HG03432 (cell line): Measurements from ENCODE around the gene LAMP5.

Experiments used
- ATAC-seq: cut with Tn5 transposase; IDR thresholded peaks from one replicate; pipeline ENCODE4 v1.9.1; 2021; ENCODE audit warnings: mild to moderate bottlenecking, moderate library complexity; ENCODE audit not compliant: unreplicated experiment

Gene LAMP5

DNA sequence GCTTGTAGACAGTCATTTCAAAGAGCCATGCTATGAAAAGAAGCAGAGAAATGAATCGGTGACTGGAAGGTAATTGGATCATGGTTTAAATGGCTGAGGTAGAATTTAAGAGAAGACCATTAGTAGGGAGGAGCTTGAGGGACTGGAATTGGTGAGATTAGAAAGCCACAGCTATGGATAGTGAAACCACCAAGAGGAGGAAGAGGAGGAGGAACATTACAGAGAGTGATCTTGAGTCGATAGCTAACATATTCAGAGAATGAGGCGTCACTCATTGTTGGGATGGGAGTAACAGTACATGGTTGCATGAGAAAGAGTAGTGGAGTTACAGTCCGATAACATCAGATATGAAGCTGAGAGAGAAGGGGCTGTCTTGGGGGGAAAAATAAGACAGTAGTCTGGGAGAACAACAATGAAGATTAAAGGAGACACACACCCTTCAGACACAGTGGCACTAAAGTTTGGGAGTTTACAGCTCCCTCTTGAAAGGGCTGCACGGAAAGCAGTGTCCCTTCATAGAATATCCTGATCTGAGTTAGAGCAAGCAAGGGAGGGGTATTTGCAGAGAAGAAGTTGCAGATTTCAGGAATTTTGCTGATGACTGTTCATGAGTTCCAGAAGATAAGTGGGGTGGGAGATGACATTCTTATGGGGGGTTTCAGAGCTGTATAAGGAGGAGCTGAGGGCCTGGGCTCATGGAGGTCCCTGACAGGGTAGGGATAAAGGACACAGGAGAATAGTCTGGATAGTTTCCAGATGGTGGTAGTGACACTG, 15.1 kb upstream of the LAMP5 start:
- no peak for ATAC-seq

DNA sequence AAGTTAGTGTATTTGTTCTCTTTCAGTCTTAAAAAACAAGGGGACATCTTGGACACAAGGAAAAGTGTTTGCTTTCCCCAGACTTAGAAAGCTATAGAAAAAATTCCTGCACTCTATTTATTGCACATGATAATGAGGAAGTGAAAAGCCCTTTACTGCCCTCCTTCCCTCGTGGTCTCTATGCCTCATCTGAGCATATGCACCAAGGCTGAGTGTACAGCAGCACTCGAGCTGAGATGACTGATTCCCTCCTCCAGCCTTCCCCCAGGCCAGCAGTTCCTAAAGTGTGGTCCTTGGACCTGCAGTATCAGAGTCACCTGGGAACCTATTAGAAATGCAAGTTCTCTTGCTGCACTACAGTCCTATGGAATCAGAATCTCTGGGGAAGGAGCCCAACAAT, 14.3 kb upstream of the LAMP5 start:
- ATAC-seq = peak; percentile 79

DNA sequence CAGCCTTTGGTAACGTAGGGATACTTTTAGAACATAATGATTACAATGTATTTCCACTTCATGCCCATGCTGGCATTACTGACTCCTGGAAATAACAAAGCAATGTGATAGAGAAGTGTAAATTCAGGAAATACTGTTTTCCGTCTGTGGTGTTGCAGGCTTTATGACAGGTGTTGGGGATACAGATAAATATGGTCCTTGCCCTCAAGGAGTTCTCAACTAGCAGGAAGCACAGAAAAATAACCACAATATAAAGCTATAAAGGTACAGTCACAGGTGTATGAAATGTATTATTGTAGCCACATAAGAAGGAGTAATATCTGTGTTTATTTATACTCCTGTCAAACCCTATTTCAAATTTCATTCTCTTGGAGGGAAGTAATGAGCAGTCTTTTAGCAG, 12.9 kb upstream of the LAMP5 start:
- ATAC-seq = no peak

DNA sequence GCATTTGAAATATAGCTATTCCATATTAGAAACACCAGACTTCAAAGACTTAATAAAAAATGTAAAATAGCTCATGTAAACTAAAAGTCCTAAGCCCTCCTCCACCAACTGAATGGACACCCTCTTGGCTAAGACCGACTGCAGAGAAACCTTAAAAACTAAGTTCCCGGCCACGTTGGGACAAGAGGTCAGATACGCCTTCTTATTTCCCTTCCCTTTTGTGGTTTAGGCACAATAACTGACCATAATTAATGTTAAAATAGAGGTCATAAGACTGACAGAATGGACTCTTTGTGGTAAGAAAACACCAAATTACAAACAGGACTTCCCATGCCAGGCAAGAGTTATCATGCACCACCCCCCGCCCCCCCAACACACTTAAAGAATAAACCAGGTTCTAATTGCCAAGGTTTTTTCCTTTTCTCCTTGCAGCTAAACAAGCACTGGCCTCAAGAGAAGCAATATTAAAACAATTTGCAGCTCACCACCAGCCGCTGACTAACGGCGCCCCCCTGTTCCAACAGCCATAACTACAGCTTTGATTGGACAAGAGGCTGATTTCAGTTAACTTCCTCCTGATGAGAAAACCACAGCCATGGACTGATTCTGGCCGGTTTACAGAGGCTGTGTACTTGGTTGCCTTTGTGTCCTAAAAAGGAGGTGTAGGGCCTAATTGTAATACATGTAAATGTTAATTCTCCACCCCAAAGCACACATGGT, 10.7 kb upstream of the LAMP5 start:
- ATAC-seq = no peak

DNA sequence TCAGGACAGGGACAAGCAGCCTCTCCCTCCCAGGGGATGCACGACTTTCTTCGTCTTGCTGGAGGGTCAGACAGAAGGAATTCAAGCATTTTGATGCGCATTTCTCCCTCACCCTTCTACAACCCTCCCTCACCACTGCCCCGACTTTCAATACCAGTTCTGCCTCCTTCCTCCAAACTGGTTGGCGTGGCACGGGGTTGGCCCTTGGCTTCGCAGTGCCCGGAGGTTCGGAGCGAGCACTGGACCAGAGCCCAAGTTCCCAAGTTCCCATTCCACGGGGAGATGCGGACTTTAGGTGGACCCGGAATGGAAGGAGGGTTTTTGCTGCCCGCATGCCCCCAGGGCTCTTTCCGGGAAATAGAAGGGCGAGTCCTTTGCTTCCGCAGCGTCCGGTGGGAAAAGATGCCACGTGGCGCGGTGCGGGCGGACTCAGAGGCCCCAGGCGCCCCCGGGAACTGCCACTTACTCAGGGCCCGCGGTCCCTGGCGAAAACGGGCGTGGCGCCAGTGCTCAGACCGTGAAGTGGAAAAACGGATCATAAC, 8.0 kb upstream of the LAMP5 start:
- no peak for ATAC-seq

DNA sequence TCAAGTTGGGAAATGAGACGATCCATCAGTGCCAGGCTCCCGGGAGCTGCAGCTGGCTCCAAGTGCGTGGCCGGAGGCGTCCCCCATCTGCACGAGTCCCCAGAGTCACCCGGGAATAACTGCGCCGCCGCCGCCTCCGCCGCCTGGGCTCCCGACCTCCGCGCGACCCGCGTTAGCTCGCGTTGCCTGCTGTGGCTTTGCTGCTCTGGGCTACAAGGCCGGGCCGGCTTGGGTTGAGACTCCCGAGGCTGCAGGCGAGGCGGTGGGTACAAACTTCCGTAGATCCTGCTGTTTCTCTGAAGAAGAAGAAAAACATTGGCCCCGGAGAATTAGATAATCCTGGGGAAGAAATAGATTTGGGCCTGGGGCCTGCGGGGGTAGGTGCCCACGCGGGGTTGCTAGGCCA, 7.4 kb upstream of the LAMP5 start:
- ATAC-seq = no peak

DNA sequence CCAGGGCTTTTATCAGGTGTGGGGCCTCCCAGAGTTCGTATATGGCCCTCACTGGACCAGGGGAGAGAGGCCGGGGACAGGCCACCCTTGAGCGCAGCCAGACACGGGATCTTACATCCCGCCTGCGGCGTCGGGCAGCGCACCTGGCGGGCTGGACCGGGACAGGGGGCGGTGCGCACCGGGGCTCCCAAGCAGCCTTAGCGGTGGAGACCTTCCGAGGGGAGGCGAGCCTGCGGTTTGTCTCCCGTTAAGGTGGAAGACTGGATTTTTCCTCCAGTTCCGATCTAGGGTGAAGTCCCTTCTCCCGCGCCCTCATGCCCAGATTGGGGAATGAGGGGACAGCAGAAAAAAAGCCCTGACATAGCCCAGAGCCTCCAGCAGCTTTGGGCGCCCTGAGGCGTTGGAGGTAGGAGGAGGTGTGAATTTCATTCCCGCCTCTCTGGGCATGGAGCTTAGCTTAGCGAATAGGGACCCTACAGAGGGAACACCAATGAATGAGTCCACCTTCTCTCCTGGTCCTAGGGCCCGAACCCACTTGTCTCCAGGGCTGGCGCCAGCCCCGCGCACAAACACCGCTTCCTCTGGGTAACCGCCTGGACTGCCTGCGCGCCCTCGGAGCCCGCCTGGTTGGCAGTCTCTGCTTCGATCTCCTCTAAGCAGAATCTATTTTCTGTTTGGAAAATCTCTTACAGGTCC, 6.7 kb upstream of the LAMP5 start:
- ATAC-seq = no peak

DNA sequence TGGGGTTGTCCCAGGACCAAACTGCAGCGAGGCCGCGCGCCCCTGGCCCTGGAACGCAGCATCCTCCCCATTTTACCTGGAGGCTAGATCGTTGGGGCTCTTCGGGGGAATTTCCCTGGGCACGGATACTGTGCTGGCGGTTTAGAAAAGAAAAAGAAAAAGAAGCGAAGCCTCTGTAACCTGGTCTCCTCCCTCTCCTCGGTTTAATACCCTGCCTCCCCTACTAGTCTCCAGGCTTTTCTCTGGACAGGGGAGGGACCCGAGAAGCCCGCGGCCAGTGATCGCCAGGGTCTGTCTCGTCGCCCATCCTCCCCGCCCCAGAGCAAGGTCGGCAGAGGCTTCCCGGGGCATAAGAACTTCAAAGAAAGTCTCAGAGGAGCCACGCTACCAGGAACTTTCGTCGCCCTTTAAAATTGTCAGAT, 6.1 kb upstream of the LAMP5 start:
- ATAC-seq = no peak

DNA sequence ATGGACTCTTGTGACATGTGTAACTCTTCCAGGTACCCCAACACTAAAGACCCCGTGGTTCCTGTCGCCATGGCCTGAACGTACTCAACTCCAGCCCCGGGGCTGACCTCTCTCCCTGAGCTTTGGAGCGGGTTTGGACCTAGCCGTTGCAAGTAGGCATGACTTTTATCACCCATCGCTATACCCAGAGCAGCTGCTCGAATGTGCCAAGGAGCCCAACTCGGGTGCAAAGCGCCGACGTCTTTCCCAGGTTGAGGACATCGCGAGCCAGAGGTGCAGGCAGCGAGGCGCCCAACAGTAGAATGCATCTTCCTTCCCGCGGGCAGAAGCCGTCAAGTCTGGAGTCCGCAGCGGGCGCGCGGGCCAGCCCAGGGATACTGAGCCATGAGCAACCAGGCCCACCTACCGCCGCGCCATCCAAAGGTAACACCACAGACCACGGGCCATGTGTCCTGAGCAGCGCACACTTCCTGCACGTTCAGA, 5.7 kb upstream of the LAMP5 start:
- no peak for ATAC-seq

DNA sequence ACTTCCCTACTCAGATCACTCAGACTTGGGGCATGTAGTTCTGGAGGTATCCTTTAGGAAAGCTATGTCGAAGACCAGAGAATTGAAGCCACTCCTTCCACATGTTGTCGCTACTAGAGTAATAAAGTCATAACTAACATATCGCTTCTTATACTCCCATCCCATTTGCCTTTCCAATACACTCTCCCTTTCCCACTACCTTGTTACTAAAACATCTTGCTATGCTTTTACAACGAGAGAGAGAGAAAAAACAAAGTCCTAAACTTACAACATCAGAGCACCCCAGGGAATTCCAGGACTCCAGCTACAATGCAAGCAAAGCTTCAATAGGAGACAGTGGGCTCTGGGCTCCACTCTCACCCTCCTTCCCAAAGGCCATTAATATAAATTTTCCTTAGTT, 5.1 kb upstream of the LAMP5 start:
- ATAC-seq = no peak

DNA sequence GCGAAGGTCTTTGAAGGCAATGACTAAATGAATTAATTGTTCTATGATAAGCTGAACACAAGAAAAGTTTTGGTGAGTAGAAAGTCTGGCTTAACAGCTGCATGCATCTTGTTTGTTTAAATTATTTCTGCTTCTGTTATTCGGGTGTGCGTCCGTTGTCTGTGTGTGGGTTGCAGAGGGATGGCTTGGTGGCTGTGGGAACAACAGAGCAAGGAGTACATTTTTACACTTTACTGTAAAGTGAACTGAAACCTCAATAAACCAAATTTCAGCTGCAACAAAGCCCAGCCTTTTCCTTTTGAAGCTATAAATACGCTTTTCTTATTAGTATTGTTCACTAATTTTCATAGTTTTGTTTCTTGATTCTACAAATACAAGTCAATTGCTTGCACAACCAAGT, 3.5 kb upstream of the LAMP5 start:
- peak; percentile 47 for ATAC-seq

DNA sequence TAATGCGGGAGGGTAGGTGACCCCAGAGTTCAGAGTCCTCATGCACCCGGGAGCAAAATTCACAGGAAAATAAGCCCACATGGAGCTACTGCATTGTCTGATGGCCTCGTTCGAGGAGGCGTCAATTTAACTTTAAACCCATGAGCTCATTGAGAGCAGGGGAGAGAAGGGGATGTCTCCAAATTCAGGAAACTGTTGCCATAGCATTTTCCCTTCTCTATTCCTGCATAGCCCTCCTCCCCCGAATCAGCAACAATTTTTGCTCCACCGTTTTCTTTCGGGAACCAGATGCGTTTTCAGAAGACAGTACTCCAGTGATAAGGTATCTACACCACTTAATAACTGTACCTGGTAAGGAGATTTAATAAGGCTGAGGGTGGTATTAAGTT, 324 bp upstream of the LAMP5 start:
- no peak for ATAC-seq

DNA sequence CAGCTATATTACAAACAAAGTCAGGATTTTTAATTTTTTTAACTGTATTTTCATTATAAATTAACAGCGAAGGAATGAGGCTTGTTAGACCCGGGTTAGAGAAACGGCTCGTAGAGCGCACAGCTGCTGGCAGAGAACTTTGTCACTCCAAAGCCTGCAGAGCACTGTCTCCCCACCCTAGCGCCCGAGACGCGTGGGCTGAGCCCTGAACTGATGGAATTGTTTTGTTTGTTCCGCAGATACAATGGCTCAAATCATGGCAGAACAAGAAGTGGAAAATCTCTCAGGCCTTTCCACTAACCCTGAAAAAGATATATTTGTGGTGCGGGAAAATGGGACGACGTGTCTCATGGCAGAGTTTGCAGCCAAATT, 810 bp downstream of the LAMP5 start:
- ATAC-seq = no peak

DNA sequence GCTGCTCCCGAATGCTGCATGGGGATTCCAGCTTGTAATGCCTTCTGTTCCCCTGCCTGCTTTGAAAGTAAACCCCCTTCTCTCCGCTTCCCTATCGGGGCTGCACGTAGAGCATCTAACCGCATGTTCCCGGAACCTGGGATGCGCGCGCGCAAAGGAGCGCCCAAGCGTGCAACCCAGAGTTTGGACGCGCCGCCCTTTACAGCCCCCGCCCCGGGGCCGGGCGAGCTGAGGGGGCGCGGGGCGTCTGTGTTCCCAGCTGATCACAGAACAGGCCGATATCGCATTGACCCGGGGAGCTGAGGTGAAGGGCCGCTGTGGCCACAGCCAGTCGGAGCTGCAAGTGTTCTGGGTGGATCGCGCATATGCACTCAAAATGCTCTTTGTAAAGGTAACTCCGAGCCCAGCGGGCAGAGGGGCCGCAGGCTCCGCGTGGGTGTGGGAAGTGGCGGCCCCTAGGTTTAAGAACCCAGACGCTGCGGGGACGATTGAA, 1.4 kb downstream of the LAMP5 start:
- ATAC-seq = peak; percentile 40

DNA sequence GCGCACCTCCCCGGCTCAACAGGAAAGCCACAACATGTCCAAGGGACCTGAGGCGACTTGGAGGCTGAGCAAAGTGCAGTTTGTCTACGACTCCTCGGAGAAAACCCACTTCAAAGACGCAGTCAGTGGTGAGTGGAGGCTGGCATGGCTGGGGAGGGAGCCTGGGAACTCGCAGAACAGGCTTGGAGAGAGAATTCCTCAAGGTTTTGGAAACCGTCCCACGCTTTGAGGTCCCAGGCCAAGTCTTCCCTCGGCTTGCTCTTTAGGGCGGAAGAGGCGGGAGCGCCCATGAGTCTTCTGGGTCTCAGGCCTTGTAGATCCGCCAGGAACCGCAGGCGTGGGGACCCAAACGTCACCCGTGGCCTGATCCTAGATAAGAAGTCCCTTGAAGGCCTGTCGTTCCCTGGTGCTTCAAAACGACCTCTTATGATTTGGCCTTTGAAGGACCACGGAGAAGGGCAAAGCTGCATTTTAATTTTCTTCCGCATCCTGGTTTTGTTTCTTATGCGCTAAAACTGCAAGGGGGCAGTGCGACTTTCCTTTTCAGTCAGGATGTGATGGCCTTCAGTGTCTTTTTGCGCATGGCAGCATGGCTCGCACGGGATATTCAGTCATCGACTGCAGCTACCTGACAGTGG, 2.0 kb downstream of the LAMP5 start:
- ATAC-seq = peak; percentile 49

DNA sequence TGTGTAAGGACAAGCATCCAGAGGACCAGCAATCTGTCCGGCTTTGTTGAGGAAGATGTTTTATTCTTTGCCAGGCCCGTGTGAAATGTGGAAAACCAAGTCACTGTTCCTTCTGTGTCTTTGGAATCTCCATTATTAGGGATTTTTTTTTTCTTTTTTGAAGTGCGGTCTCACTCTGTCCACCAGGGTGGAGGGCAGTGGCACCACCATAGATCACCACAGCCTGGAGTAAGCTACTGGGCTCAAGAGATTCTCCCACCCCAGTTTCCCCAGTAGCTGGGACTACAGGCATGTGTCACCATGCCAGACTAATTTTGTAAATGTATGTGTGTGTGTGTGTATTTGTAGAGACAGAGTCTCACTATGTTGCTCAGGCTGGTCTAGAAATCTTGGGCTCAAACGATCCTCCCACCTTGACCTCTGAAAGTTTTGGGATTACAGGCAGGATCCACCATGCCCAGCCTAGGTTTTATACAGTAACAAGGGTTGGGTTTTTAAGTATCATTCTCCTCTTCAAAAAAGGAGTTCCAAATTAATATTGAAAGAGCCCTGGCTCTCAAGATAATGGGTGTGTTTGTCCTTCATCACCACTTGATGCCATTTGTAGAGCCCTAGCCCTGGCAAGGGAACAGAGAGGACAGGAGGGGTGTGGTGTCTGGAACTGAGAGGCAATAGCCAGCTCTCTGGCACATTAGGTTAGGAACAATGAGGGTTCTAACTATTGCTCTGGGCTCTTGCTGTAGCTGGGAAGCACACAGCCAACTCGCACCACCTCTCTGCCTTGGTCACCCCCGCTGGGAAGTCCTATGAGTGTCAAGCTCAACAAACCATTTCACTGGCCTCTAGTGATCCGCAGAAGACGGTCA, 3.1 kb downstream of the LAMP5 start:
- ATAC-seq = no peak

DNA sequence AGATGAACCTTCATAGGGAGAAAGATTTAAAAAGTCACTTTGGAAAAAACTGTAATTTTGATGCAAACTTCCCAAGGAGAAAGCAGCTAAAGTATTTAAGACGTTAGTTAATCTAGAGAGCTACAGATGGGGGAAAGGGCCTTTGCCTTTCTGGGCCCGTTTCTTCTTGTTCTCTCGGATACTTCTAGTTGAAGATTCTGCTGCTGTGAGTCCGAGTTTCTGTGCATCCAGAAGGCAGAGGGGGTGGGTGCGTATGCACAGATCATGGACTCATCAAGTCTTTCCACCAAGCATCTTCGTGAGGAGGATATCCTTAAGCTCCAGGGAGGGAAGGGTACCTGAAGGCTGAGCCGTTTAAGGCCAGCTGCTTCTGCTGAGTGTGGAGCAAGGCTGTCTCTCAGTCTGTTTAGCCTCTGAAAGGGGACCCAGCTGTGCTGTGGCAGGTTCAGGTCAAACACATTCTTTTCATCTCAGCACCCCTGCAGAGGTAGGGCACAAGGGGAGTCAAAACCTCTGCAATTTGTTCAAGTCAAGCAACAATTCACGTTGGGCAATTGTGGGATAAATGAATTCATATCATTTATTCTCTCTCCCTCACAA, 4.3 kb downstream of the LAMP5 start:
- no peak for ATAC-seq

DNA sequence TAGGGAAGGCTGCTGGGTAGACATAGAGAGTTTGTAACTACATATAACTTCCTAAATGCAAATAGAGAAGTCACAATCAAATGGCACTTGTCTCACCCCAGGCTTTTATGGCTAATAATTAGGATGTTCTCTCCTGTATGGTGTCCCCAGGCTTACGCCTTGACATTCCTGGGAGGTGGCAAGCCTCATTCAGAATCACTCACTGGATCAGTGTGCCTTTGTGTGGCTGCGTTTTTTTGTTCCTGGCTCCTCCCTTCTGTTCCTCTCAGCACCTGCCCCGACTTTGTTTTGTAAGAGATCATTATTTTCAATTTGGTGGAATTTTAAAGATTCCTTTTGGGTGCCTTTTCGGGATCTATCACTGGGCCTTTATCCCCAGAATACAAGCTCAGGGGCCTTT, 5.7 kb downstream of the LAMP5 start:
- ATAC-seq = no peak

DNA sequence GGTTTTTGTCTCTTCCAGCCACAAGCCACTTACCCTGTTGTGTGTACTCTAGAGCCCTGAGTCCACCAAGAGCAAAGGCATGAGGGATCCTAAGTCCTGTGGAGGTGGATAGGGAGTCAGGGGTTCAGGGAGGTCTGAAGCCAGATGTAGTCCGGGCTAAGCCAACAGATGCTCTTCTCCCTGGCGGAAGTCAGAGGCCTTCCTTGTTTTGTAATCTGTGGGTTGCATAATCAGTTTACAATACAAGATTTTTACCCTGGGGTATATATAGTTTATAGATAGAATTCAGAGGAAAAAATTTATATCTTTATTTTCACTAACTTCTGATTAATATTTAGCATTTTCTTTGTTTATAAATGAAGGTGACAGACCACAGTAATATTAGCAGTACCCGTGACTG, 9.2 kb downstream of the LAMP5 start:
- ATAC-seq = no peak

DNA sequence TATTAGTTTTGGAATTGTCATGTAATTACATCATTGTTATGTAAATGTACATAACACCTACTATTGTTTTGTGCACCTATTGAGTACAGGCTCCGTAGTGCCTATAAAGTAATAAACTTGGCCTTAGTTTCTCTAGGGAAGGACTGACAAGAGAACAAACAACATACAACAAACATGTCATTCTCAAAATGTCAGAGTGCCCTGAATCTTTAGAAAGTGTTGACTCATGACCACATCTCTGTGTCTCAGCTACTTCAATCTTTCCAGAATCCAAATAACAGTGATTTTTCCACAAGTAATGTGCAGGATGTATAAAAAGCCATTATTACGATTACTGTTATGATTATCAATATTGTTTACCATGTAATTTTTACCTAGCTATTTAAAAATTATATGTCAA, 17.2 kb downstream of the LAMP5 start:
- no peak for ATAC-seq
